Activated naive CD4-positive, alpha-beta T cell treated with anti-CD3 and anti-CD28 coated beads for 36 hours (primary cell): ENCODE results near the gene NEK6. TPM values are rescaled to one million over a fixed set of nuclear protein-coding genes. Genes with fewer than 3 reads are reported as not detected.
A peak's percentile ranks its signal among the peaks of the same experiment; 100 is the strongest.

ENCODE experiments used
- CTCF ChIA-PET: fragments of 350-600 bp; sonication (Branson Sonifier 250); formaldehyde crosslinking; loops from one replicate; lab custom pipeline; 2021; ENCODE audit warnings: antibody characterized with exemption; lab: Charles Lee
- DNase-seq: peaks from one replicate; pipeline ENCODE4 v3.0.0-alpha.2; 2020
- H3K27ac Mint-ChIP-seq: one replicate; pipeline ENCODE4 v1.8.0; 2021; ENCODE audit warnings: mild to moderate bottlenecking, mixed read lengths
- H3K27me3 Mint-ChIP-seq: one replicate; pipeline ENCODE4 v1.8.0; 2021; ENCODE audit warnings: low read depth, mixed read lengths
- H3K36me3 Mint-ChIP-seq: one replicate; pipeline ENCODE4 v1.8.0; 2021; ENCODE audit warnings: low read depth, mixed read lengths
- H3K4me1 Mint-ChIP-seq: one replicate; pipeline ENCODE4 v1.8.0; 2021; ENCODE audit warnings: low read depth, mixed read lengths
- H3K4me3 Mint-ChIP-seq: one replicate; pipeline ENCODE4 v1.8.0; 2021; ENCODE audit warnings: mild to moderate bottlenecking, moderate library complexity, mixed read lengths
- H3K9me3 Mint-ChIP-seq: one replicate; pipeline ENCODE4 v1.8.0; 2021; ENCODE audit warnings: mixed read lengths
- intact Hi-C: fragments of 100-400 bp; cut with micrococcal nuclease; formaldehyde crosslinking; loops from one replicate; pipeline ENCODE4 v1.15.1; 2023
- total RNA-seq, 2 experiments: library from RNA; stranded (reverse); gene quantifications; one replicate each; pipeline ENCODE4 v1.2.3, GENCODE V29; 2021

The NEK6 gene
- total RNA-seq = 1 to 10 TPM in 1 of 2 experiments, under 1 TPM in 1; 0.89 to 1.5 TPM

DNA sequence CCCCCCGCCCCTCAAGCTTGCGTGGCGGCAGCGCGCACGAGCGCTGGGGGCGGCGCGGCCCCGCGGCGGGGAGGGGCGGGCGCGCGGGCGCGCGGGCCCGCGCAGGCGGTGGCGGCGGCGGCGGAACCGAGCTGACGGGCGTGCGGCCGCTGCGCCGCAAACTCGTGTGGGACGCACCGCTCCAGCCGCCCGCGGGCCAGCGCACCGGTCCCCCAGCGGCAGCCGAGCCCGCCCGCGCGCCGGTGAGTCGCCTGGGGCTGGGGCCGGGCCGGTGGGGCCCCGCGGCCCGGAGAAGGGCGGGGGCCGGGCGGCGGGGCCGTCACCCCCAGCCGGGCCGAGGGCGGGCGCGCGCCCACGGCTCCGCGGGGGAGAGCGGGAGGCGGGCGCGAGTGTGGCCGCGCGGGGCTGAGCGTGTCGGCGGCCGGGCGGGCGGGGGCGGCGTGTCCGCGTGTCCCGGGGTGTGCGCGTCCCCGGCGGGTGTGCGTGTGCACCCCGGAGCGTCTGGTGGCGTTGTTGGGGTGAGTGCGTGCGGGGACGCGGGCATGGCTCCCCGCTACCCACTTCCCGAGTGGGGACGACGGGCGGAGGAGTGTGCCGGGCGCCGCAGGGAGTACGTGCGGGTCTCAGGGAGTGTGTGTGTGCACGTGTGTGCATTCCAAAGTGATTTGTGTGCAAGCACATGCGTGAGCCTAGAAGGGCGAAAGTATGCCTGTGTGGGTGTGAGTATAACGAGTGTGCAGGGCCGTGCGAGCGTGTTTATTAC is at the start of gene NEK6:
Gene NEK6, plus strand, starts transcription at position 106 of the 763 bp plus-strand sequence. CDS start 44,016 bp downstream, outside the sequence.
- intact Hi-C loops = no loop called here
- no peak for DNase-seq
- CTCF ChIA-PET = no interaction called here
- peaks cover 25% of the 10 kb centered on the region for H3K4me1 Mint-ChIP-seq
- peak within 1 kb of the TSS; percentile 80 for H3K4me3 Mint-ChIP-seq
- no peaks in the 10 kb centered on the region for H3K9me3 Mint-ChIP-seq
- H3K27ac Mint-ChIP-seq = no peak within 1 kb of the TSS
- peaks cover 2% of the 10 kb centered on the region for H3K36me3 Mint-ChIP-seq
- peaks cover 54% of the 10 kb centered on the region for H3K27me3 Mint-ChIP-seq

DNA sequence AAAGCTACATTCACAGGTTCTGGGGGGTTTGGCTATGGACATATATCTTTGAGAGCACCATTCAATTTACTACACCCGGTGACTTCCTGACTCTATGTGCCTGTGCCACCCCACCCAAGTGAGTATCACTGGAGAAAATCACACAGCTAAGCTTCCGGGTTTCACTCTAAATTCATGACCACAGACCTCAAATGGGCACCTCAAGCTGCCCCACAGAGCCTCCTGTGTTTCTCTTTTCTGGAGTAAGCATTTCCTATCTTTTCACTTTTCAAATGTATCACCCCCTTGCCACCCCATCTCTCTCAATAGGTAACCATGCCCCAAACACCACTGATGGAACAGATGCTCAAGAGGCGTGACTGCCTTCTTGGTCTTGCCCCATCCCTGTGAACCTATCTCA is 49.2 kb upstream of the NEK6 start:
- H3K9me3 Mint-ChIP-seq = no peaks in the 10 kb centered on the region
- no peaks in the 10 kb centered on the region for H3K36me3 Mint-ChIP-seq
- no peak overlapping the region for H3K27ac Mint-ChIP-seq
- DNase-seq = no peak
- H3K27me3 Mint-ChIP-seq = no peaks in the 10 kb centered on the region
- H3K4me1 Mint-ChIP-seq = peaks cover 32% of the 10 kb centered on the region
- CTCF ChIA-PET = no interaction called here
- no peak overlapping the region for H3K4me3 Mint-ChIP-seq
- intact Hi-C loops = loop anchor here (10.0 kb wide), 1 partner anchor 1316 kb away; no protein-coding TSS in a partner anchor

DNA sequence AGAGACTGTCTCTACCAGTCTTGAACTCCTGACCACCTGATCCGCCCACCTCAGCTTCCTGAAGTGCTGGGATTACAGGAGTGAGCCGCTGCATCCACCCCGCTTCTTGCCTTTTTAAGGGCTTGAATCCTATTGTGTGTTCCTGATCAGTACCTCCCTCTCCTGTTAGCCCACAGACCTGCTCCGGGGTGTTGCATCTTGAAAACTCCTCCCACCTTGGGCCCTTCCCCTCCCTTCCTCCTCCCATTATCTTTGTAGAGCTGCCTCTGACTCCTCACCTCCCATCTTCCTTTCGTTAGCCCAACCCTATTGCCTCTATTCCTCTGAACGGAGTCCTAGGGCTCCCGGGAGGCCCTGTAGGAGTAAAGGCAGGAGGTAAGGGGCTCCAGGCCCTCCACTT is 48.5 kb upstream of the NEK6 start:
- intact Hi-C loops = loop anchor here (10.0 kb wide), 1 partner anchor 1316 kb away; no protein-coding TSS in a partner anchor
- Mint-ChIP-seq H3K27ac (no peak overlapping the region), H3K36me3 (no peaks in the 10 kb centered on the region), H3K9me3 (no peaks in the 10 kb centered on the region), H3K4me1 (peaks cover 29% of the 10 kb centered on the region), H3K4me3 (no peak overlapping the region), H3K27me3 (no peaks in the 10 kb centered on the region)
- CTCF ChIA-PET = no interaction called here
- DNase-seq = no peak

DNA sequence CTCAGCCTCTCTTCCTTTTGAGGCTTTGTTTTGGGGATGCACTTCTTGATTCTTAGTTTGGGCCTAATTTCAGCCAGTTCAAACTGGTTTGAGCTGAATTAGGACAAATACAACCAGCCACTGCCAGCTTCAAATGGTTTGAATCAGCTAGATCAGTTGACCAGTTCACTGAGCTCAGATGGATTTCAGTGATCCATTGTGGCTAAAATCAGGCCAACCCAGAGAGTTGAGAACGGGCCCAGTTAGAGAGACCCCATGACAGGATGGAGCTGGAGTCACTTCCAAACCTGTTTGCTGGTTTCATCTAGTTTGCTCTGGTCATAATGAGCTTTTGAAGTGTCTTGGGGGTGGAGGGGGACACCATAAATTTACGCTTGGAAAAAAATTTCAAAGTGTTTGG is 48.0 kb upstream of the NEK6 start:
- H3K27me3 Mint-ChIP-seq = no peaks in the 10 kb centered on the region
- intact Hi-C loops = loop anchor here (1.0 to 10.0 kb wide), 3 partner anchors 7 to 1315 kb away; no protein-coding TSS in a partner anchor
- CTCF ChIA-PET = interaction anchor here (1.8 kb wide), 1 partner anchor 83 kb away, joined by 6 read pairs; no protein-coding TSS in a partner anchor
- peaks cover 30% of the 10 kb centered on the region for H3K4me1 Mint-ChIP-seq
- no peak overlapping the region for H3K27ac Mint-ChIP-seq
- H3K36me3 Mint-ChIP-seq = no peaks in the 10 kb centered on the region
- DNase-seq = no peak
- H3K9me3 Mint-ChIP-seq = no peaks in the 10 kb centered on the region
- H3K4me3 Mint-ChIP-seq = no peak overlapping the region

DNA sequence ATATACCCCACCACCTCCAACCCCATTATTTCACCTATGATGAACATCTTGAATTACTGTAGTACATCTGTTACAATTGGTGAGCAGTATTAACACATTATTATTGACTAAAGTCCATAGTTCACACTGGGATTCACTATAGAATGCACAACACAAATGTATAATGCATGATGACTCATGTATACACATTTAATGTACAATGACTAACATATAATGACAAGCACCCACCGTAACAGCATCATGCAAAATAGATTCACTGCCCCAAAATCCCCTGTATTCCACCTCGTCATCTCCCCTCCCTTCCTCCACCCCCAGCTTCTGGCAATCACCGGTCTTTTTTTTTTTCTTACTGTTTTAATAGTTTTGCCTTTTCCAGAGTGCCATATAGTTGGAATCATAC is 47.1 kb upstream of the NEK6 start:
- Mint-ChIP-seq H3K9me3 (no peaks in the 10 kb centered on the region), H3K27ac (peak overlapping the region; percentile 33), H3K27me3 (no peaks in the 10 kb centered on the region), H3K4me3 (no peak overlapping the region), H3K4me1 (peaks cover 32% of the 10 kb centered on the region), H3K36me3 (no peaks in the 10 kb centered on the region)
- intact Hi-C loops = loop anchor here (1.0 to 5.0 kb wide), 2 partner anchors 8 to 213 kb away; no protein-coding TSS in a partner anchor
- CTCF ChIA-PET = interaction anchor here (0.7 to 1.8 kb wide), 2 partner anchors 84 to 180 kb away, joined by 4 to 6 read pairs; no protein-coding TSS in a partner anchor
- DNase-seq = peak; percentile 77

DNA sequence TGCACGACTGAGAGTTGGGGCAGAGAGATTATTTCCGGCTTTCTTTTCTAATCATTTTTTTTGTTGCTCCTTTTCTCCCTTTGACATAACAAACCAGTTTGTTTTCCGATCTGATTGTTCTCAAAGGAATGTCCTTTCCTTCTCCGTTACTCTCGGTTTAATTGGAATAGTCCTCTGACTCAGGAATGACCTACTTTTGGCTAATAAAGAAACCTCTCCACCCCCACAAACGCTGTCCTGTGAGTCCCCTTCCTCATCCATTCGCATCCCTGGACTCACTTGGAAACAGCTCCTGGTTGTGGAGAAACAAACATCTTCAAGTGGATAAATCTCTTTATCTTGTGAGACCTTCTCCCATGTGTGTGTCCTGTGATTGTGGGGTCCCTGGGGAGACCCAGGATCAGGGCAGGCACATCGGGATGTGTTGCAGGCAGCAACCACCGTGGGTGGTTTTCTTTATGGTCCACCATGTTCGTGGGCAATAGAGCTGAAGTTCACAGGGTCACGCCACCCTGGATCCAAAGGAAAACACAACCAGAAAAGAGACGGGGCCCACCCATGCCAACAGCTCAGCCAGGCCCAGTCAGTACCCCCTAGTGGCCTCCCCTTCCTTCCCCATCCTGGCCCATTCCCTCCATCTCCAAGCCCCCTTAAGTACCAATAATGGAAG is 45.2 kb upstream of the NEK6 start:
- intact Hi-C loops = loop anchor here (5.0 kb wide), 1 partner anchor 215 kb away; no protein-coding TSS in a partner anchor
- no peak overlapping the region for H3K4me3 Mint-ChIP-seq
- no peak for DNase-seq
- H3K9me3 Mint-ChIP-seq = no peaks in the 10 kb centered on the region
- no peaks in the 10 kb centered on the region for H3K36me3 Mint-ChIP-seq
- CTCF ChIA-PET = interaction anchor here (0.6 kb wide), 1 partner anchor 1967 kb away, joined by 3 read pairs; no protein-coding TSS in a partner anchor
- no peak overlapping the region for H3K27ac Mint-ChIP-seq
- H3K4me1 Mint-ChIP-seq = peaks cover 47% of the 10 kb centered on the region
- no peaks in the 10 kb centered on the region for H3K27me3 Mint-ChIP-seq

DNA sequence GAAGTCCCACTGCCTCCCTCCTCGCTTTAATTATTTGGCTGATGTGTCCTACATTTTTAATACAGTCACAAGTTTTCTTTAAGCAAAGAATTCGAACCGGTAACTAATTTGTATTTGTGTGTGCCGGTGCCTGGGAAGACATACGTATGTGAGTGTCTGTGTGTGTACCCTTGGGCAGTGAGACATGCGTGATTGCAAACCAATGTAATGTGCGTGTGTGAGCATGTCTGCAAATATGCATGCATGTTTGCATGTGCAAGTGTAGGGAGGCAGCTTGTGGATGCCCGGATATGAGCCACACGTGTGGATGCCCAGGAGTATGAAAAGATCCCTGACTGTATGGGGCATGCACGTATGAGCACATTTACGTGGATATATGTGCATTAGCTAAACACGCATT is 44.4 kb upstream of the NEK6 start:
- H3K27me3 Mint-ChIP-seq = no peaks in the 10 kb centered on the region
- intact Hi-C loops = loop anchor here (5.0 kb wide), 1 partner anchor 216 kb away; no protein-coding TSS in a partner anchor
- no peaks in the 10 kb centered on the region for H3K9me3 Mint-ChIP-seq
- no peak for DNase-seq
- CTCF ChIA-PET = interaction anchor here (0.6 to 1.3 kb wide), 2 partner anchors 86 to 1966 kb away, joined by 3 read pairs; no protein-coding TSS in a partner anchor
- H3K27ac Mint-ChIP-seq = no peak overlapping the region
- H3K36me3 Mint-ChIP-seq = no peaks in the 10 kb centered on the region
- peaks cover 52% of the 10 kb centered on the region for H3K4me1 Mint-ChIP-seq
- H3K4me3 Mint-ChIP-seq = no peak overlapping the region

DNA sequence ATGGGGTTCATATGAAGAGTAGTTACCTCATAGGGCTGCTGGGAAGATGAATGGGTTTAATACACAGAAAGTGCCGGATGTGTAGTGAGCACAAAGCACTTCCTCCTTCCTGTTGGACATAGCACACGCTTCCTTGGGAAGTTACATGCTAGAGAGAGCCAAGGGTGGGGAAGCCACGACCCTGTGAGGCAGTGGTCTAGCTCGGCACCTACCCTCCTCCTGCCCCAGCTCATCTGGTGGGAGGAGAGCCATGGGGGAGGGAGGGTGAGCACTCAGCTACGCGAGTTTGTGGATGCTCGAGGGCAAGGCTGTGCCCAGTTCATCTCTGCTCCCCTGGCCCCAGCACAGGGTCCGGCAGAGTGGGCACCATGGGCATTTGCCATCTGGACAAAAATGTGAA is 43.6 kb upstream of the NEK6 start:
- no peak overlapping the region for H3K27ac Mint-ChIP-seq
- no peak overlapping the region for H3K4me3 Mint-ChIP-seq
- peaks cover 51% of the 10 kb centered on the region for H3K4me1 Mint-ChIP-seq
- CTCF ChIA-PET = interaction anchor here (1.3 kb wide), 1 partner anchor 87 kb away, joined by 3 read pairs; no protein-coding TSS in a partner anchor
- no peaks in the 10 kb centered on the region for H3K27me3 Mint-ChIP-seq
- no peaks in the 10 kb centered on the region for H3K36me3 Mint-ChIP-seq
- intact Hi-C loops = loop anchor here (5.0 kb wide), 1 partner anchor 217 kb away; no protein-coding TSS in a partner anchor
- H3K9me3 Mint-ChIP-seq = no peaks in the 10 kb centered on the region
- DNase-seq = no peak

DNA sequence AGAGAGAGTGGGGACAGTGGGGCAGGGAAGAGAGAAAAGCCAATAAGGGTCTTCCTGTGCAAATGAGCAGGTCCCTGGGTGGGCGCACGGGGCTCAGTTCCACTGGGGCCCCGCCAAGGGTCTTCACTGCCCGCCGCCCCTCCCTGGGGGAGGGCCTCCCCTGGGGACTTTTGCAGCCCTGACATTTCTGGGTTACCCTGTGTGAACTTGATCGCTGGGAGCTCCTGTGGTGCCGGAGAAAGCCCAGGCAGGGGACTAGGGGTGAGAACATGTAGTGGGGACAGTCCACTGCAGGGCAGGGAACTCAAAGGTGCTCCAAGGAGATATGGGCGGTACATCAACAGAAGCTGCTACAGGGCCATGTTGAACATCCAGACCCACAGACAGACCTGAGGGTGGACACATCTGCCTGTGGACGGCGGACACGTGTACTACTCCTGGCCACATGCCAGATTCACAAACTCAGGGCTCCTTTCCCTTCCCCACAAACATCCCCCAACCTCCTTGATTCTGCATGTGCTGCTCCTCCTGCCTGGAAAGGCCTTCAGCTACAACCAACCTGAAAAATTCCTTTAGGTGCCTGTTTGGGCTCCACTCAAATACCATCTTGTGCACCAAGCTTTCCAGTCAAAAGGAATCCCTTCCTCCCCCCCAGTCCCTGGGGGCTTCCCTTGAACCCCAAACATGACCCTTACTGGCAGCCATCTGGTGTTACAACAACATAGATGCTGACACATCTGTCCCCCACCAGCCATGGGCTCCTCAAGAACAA is 43.0 kb upstream of the NEK6 start:
- no peaks in the 10 kb centered on the region for H3K36me3 Mint-ChIP-seq
- no peak for DNase-seq
- H3K27ac Mint-ChIP-seq = no peak overlapping the region
- CTCF ChIA-PET = interaction anchor here (1.3 kb wide), 1 partner anchor 87 kb away, joined by 3 read pairs; no protein-coding TSS in a partner anchor
- H3K4me3 Mint-ChIP-seq = no peak overlapping the region
- no peaks in the 10 kb centered on the region for H3K9me3 Mint-ChIP-seq
- intact Hi-C loops = loop anchor here (5.0 kb wide), 1 partner anchor 217 kb away; no protein-coding TSS in a partner anchor
- peaks cover 46% of the 10 kb centered on the region for H3K4me1 Mint-ChIP-seq
- no peaks in the 10 kb centered on the region for H3K27me3 Mint-ChIP-seq

DNA sequence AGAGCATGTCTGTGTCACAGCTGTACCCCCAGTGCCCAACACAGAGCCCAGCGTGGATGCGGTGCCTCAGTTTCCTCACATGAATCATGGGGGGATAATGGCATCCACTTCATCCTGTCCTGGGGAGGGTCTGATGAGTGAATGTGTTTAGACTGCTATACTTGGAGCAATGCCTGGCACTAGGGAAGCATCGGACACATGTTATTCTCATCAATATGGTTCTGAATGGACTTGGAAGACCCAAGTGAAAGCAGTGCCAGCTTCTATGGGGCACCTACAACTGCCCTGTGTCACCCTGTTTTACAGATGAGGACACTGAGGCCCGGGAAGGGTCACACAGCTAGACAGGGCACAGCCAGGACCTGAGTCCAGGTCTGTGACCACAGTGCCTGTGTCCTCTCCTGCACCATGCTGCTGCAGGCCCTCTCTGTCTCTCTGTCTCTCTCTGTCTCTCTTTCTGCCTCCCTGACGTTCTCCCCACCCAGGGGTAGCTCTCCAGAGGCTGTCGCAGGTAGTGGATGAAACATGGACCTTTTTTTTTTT is 42.3 kb upstream of the NEK6 start:
- no peaks in the 10 kb centered on the region for H3K27me3 Mint-ChIP-seq
- H3K4me3 Mint-ChIP-seq = no peak overlapping the region

DNA sequence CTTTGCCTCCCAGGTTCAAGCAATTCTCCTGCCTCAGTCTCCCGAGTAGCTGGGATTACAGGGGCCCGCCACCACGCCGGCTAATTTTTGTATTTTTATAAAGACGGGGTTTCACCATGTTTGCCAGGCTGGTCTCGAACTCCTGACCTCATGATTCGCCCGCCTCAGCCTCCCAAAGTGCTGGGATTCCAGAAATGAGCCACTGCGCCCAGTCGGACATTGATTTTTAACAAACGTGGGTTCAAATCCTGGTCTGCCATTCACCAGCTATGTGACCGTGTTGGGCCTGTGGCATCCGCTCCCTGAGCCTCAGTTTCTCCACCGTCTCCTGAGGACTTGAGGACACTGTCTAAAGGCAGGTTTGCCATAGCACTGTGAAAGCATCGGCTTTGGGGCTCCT is 41.8 kb upstream of the NEK6 start:
- no peaks in the 10 kb centered on the region for H3K27me3 Mint-ChIP-seq
- intact Hi-C loops = loop anchor here (1.0 to 2.0 kb wide), 2 partner anchors 14 to 39 kb away; no protein-coding TSS in a partner anchor
- no peak for DNase-seq
- H3K36me3 Mint-ChIP-seq = no peaks in the 10 kb centered on the region
- H3K9me3 Mint-ChIP-seq = no peaks in the 10 kb centered on the region
- H3K4me3 Mint-ChIP-seq = no peak overlapping the region
- CTCF ChIA-PET = interaction anchor here (0.6 to 0.8 kb wide), 2 partner anchors 84 to 119 kb away, joined by 3 to 4 read pairs; no protein-coding TSS in a partner anchor
- H3K4me1 Mint-ChIP-seq = peaks cover 41% of the 10 kb centered on the region
- H3K27ac Mint-ChIP-seq = peak overlapping the region; percentile 51

More for the DNA sequence above, 42.3 kb upstream of the NEK6 start:
- Mint-ChIP-seq H3K9me3 (no peaks in the 10 kb centered on the region), H3K27ac (no peak overlapping the region), H3K36me3 (no peaks in the 10 kb centered on the region), H3K4me1 (peaks cover 45% of the 10 kb centered on the region)
- intact Hi-C loops = no loop called here
- DNase-seq = no peak
- CTCF ChIA-PET = no interaction called here
